ENCODE measurements around the gene CHD9. TPM values are rescaled to one million over a fixed set of nuclear protein-coding genes. Genes with fewer than 3 reads are reported as not detected.
"Not testable (repeated sequence)": the region's sequence is repeated elsewhere in the genome, so short reads cannot be mapped to it uniquely, and the experiment has no call there.

Gene CHD9
- total RNA-seq = 10 to 100 TPM; 29.2 to 38.1 TPM

GRCh38 chr16:53054670-53055485 lies at the start of gene CHD9:
CHD9 (plus strand) TSS chr16:53054991; CDS start chr16:53156090, 101,099 bp downstream.
- ATAC-seq (peak; percentile 94 to 95), DNase-seq (ENCODE audit: low spot score) (peak; percentile 85)
- H3K4me1 Mint-ChIP-seq (ENCODE audit: low read depth in 2 of 2) = peaks cover 28 to 40% of the 10 kb centered on the region in 2 donors
- H3K36me3 Mint-ChIP-seq = no peaks in the 10 kb centered on the region
- peaks cover 0 to 3% of the 10 kb centered on the region in 2 donors for H3K27me3 Mint-ChIP-seq
- no peaks in the 10 kb centered on the region for H3K9me3 Mint-ChIP-seq
- peak within 1 kb of the TSS; percentile 99 for H3K4me3 Mint-ChIP-seq
- H3K27ac Mint-ChIP-seq = peak within 1 kb of the TSS; percentile 83 to 86

GRCh38 chr16:53007095-53007494 lies 47.7 kb upstream of the CHD9 start:
- DNase-seq (ENCODE audit: low spot score) (no peak), ATAC-seq (no peak)
- Mint-ChIP-seq H3K4me1 (ENCODE audit: low read depth in 2 of 2) (no peaks in the 10 kb centered on the region), H3K27me3 (peaks cover 29 to 32% of the 10 kb centered on the region in 2 donors), H3K27ac (no peak overlapping the region), H3K4me3 (no peak overlapping the region), H3K9me3 (no peaks in the 10 kb centered on the region), H3K36me3 (no peaks in the 10 kb centered on the region)

- Mint-ChIP-seq H3K4me3 (no peak overlapping the region), H3K4me1 (ENCODE audit: low read depth in 2 of 2) (no peaks in the 10 kb centered on the region), H3K9me3 (no peaks in the 10 kb centered on the region), H3K27ac (no peak overlapping the region), H3K36me3 (no peaks in the 10 kb centered on the region), H3K27me3 (peaks cover 23 to 41% of the 10 kb centered on the region in 2 donors)
- DNase-seq (ENCODE audit: low spot score) = no peak
- no peak for ATAC-seq
These were observed 40.5 kb upstream of the CHD9 start for GRCh38 chr16:53014287-53014686.

- no peak overlapping the region for H3K27ac Mint-ChIP-seq
- no peaks in the 10 kb centered on the region for H3K4me1 Mint-ChIP-seq (ENCODE audit: low read depth in 2 of 2)
- peaks cover 10 to 15% of the 10 kb centered on the region in 2 donors for H3K27me3 Mint-ChIP-seq
- no peaks in the 10 kb centered on the region for H3K36me3 Mint-ChIP-seq
- H3K9me3 Mint-ChIP-seq = no peaks in the 10 kb centered on the region
- no peak for ATAC-seq
- no peak overlapping the region for H3K4me3 Mint-ChIP-seq
- DNase-seq (ENCODE audit: low spot score) = no peak
These were observed 35.9 kb upstream of the CHD9 start for GRCh38 chr16:53018834-53019416.

GRCh38 chr16:53022374-53022773 lies 32.4 kb upstream of the CHD9 start:
- no peaks in the 10 kb centered on the region for H3K4me1 Mint-ChIP-seq (ENCODE audit: low read depth in 2 of 2)
- H3K27me3 Mint-ChIP-seq = peaks cover 0 to 7% of the 10 kb centered on the region in 2 donors
- no peak overlapping the region for H3K27ac Mint-ChIP-seq
- ATAC-seq (no peak), DNase-seq (ENCODE audit: low spot score) (no peak)
- H3K9me3 Mint-ChIP-seq = no peaks in the 10 kb centered on the region
- no peaks in the 10 kb centered on the region for H3K36me3 Mint-ChIP-seq
- no peak overlapping the region for H3K4me3 Mint-ChIP-seq

- Mint-ChIP-seq H3K36me3 (no peaks in the 10 kb centered on the region), H3K27ac (no peak overlapping the region)
These were observed 30.7 kb upstream of the CHD9 start for GRCh38 chr16:53024045-53024444.

GRCh38 chr16:53029971-53030370 lies 24.8 kb upstream of the CHD9 start:
- Mint-ChIP-seq H3K9me3 (no peaks in the 10 kb centered on the region), H3K36me3 (no peaks in the 10 kb centered on the region), H3K27ac (no peak overlapping the region), H3K27me3 (peaks cover 23 to 26% of the 10 kb centered on the region in 2 donors), H3K4me1 (ENCODE audit: low read depth in 2 of 2) (peaks cover 0 to 5% of the 10 kb centered on the region in 2 donors), H3K4me3 (no peak overlapping the region)
- no peak for ATAC-seq
- DNase-seq (ENCODE audit: low spot score) = no peak

More at GRCh38 chr16:53024045-53024444, 30.7 kb upstream of the CHD9 start:
- no peak for ATAC-seq
- DNase-seq (ENCODE audit: low spot score) = no peak
- H3K9me3 Mint-ChIP-seq = no peaks in the 10 kb centered on the region
- H3K4me3 Mint-ChIP-seq = no peak overlapping the region
- H3K27me3 Mint-ChIP-seq = peaks cover 0 to 7% of the 10 kb centered on the region in 2 donors
- no peaks in the 10 kb centered on the region for H3K4me1 Mint-ChIP-seq (ENCODE audit: low read depth in 2 of 2)

GRCh38 chr16:53031323-53031942 lies 23.4 kb upstream of the CHD9 start:
- no peak for DNase-seq (ENCODE audit: low spot score)
- no peak overlapping the region for H3K4me3 Mint-ChIP-seq
- no peaks in the 10 kb centered on the region for H3K9me3 Mint-ChIP-seq
- H3K27ac Mint-ChIP-seq = no peak overlapping the region
- ATAC-seq = no peak
- peaks cover 0 to 5% of the 10 kb centered on the region in 2 donors for H3K4me1 Mint-ChIP-seq (ENCODE audit: low read depth in 2 of 2)
- no peaks in the 10 kb centered on the region for H3K36me3 Mint-ChIP-seq
- peaks cover 23 to 30% of the 10 kb centered on the region in 2 donors for H3K27me3 Mint-ChIP-seq

GRCh38 chr16:53034306-53034705 lies 20.5 kb upstream of the CHD9 start:
- no peak overlapping the region for H3K4me3 Mint-ChIP-seq
- peaks cover 25 to 30% of the 10 kb centered on the region in 2 donors for H3K27me3 Mint-ChIP-seq
- ATAC-seq (no peak), DNase-seq (ENCODE audit: low spot score) (no peak)
- peaks cover 0 to 5% of the 10 kb centered on the region in 2 donors for H3K4me1 Mint-ChIP-seq (ENCODE audit: low read depth in 2 of 2)
- H3K9me3 Mint-ChIP-seq = no peaks in the 10 kb centered on the region
- H3K27ac Mint-ChIP-seq = no peak overlapping the region
- H3K36me3 Mint-ChIP-seq = no peaks in the 10 kb centered on the region

GRCh38 chr16:53035176-53035942 lies 19.4 kb upstream of the CHD9 start:
- H3K36me3 Mint-ChIP-seq = no peaks in the 10 kb centered on the region
- peaks cover 23 to 31% of the 10 kb centered on the region in 2 donors for H3K27me3 Mint-ChIP-seq
- no peak overlapping the region for H3K4me3 Mint-ChIP-seq
- H3K9me3 Mint-ChIP-seq = no peaks in the 10 kb centered on the region
- no peak for DNase-seq (ENCODE audit: low spot score)
- H3K4me1 Mint-ChIP-seq (ENCODE audit: low read depth in 2 of 2) = peaks cover 0 to 5% of the 10 kb centered on the region in 2 donors
- H3K27ac Mint-ChIP-seq = no peak overlapping the region
- no peak for ATAC-seq

GRCh38 chr16:53036066-53036465 lies 18.7 kb upstream of the CHD9 start:
- Mint-ChIP-seq H3K27me3 (peaks cover 28 to 37% of the 10 kb centered on the region in 2 donors), H3K27ac (no peak overlapping the region), H3K4me3 (no peak overlapping the region), H3K4me1 (ENCODE audit: low read depth in 2 of 2) (peaks cover 0 to 5% of the 10 kb centered on the region in 2 donors), H3K9me3 (no peaks in the 10 kb centered on the region), H3K36me3 (no peaks in the 10 kb centered on the region)
- no peak for ATAC-seq
- no peak for DNase-seq (ENCODE audit: low spot score)

GRCh38 chr16:53036711-53037110 lies 18.1 kb upstream of the CHD9 start:
- H3K27ac Mint-ChIP-seq; H3K4me3 Mint-ChIP-seq; H3K36me3 Mint-ChIP-seq; DNase-seq (ENCODE audit: low spot score); H3K4me1 Mint-ChIP-seq (ENCODE audit: low read depth in 2 of 2); H3K9me3 Mint-ChIP-seq; ATAC-seq: not testable (repeated sequence)
- H3K27me3 Mint-ChIP-seq = peaks cover 23 to 32% of the 10 kb centered on the region in 2 donors

- no peak for DNase-seq (ENCODE audit: low spot score)
- H3K4me3 Mint-ChIP-seq = no peak overlapping the region
- no peak for ATAC-seq
- H3K9me3 Mint-ChIP-seq = no peaks in the 10 kb centered on the region
- no peaks in the 10 kb centered on the region for H3K36me3 Mint-ChIP-seq
- no peaks in the 10 kb centered on the region for H3K4me1 Mint-ChIP-seq (ENCODE audit: low read depth in 2 of 2)
- H3K27me3 Mint-ChIP-seq = peaks cover 16 to 30% of the 10 kb centered on the region in 2 donors
- H3K27ac Mint-ChIP-seq = no peak overlapping the region
These were observed 14.0 kb upstream of the CHD9 start for GRCh38 chr16:53040788-53041187.
